KBM-7 (cell line): ENCODE measurements around the gene GLT1D1.

Experiments used
- DNase-seq: peaks from one replicate; pipeline ENCODE4 v3.0.0-alpha.2; 2015
- in situ Hi-C: fragments of 300-500 bp; cut with MboI; formaldehyde crosslinking; loops from 2 replicates; pipeline ENCODE4 v1.14.3; 2020; ENCODE audit warnings: low sequenced_read_pairs, low pct_unique_long_range_greater_than_20kb, mixed read lengths

Gene GLT1D1

DNA sequence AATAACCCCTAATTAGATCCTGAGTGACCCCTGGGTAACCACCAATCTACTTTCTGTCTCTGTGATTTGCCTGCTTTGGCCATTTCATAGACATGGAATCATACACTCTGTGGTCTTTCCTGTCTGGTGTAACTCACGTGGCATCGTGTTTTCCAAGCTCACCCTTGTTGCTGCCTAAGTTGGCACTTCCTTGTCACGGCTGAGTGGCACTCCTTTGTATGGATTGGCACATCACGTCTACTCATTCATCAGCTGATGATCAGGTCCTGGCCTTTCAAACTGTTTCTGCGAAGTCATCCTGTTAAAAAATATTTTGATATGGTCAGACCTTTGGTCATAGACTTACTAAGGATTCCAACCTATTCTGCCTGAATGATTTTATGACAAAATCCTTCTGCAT is 87.7 kb downstream of the GLT1D1 start:
- DNase-seq, result no peak
- in situ Hi-C loops, result no loop called here

DNA sequence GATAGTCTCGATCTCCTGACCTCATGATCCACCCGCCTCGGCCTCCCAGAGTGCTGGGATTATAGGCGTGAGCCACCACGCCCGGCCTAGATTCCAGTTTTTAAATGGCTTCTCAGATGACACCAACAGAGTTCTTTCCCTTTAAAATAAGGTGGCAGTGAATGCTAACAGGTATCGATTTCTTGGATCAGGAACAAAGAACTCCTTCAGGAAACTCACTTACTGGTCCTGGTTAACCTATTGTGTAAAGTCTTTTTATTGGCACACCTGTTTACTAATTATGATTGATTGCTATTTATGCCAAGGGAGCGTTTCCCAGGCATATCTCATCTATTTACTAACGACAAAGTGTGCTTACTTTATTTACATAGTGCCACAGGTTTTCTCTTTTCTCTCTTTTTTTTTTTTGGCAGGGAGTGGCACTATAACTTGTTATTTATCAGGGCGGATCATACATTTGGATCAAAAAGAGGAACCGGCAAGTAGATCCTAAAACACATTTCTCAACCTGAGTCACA is 89.7 kb downstream of the GLT1D1 start:
- no peak for DNase-seq
- in situ Hi-C loops, result no loop called here

DNA sequence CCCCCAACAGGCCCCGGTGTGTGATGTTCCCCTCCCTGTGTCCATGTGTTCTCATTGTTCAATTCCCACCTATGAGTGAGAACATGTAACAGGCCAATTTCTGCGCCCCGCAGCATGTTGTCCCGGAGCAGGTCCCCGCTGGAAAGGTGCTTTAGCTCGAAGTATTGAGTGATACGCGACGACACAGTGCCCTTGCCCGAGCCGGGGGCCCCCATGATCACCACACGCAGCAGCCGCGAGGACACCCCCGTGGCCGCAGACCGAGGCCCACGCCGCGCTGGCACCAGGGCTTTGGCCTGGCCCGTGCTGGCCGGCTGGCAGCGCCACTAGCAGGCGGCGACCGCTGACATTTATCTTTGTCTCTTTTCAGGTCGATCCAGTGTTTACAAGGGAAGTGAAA is 91.7 kb downstream of the GLT1D1 start:
- no peak for DNase-seq
- in situ Hi-C loops, result no loop called here

DNA sequence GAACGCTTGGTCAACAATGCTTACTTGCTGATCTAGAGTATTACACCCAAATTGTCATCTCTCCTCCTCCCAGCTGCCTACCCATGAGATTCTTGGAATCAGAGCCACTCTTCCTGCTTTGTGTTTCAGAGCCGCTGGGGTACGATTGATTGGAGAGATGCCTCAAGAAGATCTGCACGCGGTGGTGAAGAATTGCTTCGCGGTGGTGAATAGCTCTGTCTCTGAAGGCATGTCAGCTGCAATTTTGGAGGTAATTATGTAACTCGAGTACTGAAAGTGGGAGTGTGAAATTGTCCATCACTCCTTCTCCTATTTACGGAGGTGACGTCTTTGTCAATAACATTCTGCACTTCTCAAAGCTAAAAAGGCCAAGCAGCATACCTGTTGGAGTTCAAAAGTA is 93.9 kb downstream of the GLT1D1 start:
- DNase-seq, result no peak
- in situ Hi-C loops, result no loop called here

DNA sequence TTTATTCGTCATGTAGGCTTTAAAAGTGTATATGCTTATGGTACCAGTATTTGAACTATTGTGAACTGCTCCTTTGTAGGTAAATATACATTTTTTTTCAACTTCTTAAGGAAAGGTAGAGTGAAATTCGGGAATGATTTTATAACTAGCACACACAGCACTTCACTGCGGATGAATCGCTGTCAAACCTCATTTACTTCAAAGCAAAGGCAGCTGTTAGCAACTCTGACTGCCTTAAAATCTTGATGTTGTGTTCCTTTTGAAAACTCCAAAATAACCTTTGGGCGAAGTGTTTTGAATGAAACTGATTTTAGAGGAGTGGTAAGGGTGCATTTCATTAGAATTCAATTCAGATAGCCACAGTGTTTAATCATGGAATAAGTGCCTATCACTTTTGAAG is 95.8 kb downstream of the GLT1D1 start:
- in situ Hi-C loops, result no loop called here
- no peak for DNase-seq

DNA sequence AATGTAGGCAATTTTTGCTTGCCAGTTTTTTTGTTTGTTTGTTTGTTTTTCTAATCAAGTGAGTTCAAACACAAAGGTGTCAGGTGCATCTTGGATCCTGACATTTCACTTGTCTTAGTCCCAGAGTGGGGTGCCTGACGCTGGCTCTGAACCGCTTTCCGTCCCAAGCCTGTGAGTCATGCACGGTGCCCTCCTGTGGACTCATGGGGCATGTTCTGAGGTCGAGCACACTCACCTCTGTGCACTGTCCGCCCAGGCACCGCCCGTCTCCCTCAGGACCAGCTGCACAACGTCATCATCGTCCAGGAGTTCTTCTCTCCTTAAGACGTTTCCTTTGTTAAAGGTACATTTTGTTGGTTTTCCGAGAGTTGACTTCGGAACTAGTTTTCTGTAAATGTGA is 98.2 kb downstream of the GLT1D1 start:
- no peak for DNase-seq
- in situ Hi-C loops, result no loop called here

DNA sequence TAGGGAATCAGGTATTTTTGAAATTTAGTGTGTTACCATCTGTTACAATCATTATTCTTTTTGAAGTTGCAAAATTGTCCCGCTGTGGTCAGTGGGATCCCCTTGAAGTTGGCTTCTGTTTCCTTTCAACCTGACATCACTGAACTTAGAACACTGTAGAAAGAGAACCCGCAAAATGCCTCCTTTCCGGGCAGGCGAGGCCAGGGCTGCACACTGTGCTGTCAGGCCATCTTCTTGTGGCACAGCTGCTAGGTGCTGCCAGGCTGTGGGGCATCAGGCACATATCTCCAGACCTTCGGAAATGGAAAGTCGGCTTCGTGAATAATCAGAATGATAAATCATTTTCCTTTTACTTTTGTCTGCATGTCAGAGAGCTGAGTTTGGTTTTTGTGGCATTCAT is 103.5 kb downstream of the GLT1D1 start:
- in situ Hi-C loops, result no loop called here
- no peak for DNase-seq

DNA sequence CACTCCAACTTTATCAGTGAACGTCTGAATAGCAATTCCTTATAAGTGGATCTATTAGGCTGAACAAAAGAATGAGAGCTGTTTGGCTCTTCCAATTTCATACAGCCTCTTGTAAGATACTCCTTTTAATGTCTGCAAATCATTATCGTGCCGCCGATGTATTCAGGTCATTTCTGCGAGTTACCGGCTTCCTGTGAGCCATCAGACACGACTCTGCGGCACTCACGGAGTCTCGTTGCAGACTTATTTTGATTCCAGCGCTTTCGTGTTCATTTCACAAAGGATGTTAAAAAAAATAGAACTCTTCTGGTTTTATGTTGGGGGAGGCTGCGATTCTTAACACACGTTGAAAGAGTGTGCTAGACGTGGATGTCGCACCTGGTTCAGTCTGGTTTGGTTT is 106.6 kb downstream of the GLT1D1 start:
- in situ Hi-C loops, result no loop called here
- no peak for DNase-seq

DNA sequence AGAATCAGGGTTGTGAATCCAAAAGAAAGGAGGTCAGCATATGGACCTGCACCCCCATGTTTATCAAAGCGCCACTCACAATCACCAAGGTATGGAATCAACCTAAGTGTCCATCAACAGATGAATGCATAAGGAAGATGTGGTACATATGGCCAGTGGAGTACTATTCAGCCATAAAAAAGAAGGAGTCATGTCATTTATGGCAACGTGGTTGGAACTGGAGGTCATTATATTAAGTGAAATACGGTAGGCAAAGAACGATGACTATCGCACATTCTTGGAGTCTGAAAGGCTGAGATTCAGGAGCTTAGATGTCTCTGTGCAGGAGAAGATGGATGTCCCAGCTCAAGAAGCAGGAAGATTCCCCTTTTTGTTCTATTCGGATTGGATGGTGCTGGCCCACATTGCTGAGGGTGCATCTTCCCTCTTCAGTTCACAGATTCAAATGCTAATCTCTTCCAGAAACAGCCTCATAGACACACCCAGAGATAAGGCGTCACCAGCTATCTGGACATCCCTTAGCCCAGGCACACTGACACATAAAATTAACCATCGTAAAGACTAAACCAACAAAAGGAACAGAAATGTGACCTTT is 108.1 kb downstream of the GLT1D1 start:
- in situ Hi-C loops, result no loop called here
- DNase-seq, result no peak

DNA sequence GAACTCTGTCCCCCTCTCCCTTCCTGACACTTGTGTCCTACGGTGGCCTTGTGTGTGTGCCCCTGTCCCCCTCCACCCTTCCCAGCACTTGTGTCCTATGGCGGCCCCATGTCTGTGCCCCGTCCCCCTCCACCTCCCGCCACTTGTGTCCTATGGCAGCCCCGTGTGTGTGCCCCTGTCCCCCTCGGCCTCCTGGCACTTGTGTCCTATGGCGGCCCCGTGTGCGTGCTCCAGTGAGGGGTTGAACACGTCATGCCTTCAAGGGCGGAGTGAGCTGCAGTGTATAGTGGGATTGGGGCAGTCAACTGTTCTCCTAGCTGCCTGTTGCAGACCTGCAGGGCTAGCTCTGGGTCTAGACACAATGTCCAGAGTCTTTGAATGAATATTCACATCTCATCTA is 108.7 kb downstream of the GLT1D1 start:
- no peak for DNase-seq
- in situ Hi-C loops, result no loop called here

DNA sequence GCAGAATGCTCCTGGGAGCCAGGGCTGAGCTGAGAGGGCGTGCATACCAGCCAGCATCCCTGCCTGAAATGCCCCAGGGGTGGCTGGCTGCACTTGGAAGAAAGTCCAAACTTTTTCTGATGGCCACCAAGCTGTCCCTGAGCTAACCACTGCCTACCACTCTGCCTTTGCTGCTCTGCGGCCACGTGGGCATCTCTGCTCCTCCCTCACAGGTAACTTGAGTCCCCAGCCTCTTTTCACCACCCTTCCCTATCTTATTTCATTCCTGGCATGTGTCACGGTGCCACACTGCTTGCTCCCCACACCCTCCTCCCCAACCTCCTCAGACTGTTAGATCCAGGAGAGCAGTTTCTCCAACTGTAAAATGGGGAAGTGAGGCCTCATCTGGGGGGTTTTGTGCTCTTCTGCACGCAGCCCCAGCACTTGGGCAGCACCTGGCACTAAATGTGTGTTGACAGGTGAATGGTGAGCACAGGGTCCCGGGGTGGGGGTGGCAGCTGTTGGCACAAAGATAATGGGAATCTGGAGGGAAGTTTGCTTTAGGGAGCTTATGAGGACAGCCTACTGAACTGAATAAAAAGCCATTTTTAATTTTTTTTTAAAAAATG is 113.0 kb downstream of the GLT1D1 start:
- in situ Hi-C loops, result no loop called here
- DNase-seq, result no peak

DNA sequence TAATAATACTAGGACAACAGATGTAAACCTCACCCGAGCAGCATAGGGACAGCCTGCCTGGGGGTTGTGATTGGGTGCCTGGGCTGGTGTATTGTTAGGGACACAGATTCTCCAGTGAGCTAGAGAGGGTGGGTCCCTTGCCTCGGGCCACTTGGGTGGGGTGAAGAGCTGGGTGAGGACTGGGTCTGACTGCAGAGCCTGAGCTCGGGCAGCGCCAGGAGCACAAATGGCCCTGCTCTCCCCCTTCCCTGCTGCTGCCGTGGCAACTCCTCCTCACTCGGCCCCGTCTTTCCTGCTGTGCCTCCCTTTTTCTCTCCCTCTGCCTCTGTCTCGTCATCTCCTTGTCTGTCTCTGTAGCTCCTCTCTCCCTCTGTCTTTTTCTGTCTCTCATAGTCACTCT is 115.4 kb downstream of the GLT1D1 start:
- in situ Hi-C loops, result no loop called here
- DNase-seq, result no peak

DNA sequence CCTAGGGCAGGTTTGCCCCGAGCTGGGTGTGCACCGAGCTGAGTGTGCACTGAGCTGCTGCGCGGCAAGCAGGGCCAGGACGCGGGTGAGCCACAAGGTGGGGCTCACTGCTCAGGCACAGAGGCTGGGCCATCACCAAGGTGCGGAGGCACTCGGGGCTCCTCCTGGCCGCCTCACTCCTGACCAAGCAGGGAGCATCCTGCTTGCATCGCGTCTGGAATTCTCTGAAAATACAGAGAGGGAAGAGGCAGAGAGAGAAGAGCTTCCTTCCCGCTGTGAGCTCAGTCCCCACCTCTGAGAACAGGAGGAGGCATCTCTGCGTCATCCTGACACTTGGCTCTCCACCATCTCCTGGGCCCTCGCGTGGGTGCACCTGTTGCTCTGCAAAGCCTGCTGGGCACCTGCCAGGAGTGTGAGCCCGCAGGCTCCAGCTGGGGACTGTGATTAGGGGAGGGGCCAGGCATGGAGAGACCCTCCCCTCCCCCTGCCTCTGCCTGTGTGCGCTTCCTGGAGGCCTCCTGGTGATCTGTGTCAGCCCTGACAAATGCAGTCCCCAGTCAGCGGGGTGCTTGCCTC is 116.3 kb downstream of the GLT1D1 start:
- no peak for DNase-seq
- in situ Hi-C loops, result no loop called here

DNA sequence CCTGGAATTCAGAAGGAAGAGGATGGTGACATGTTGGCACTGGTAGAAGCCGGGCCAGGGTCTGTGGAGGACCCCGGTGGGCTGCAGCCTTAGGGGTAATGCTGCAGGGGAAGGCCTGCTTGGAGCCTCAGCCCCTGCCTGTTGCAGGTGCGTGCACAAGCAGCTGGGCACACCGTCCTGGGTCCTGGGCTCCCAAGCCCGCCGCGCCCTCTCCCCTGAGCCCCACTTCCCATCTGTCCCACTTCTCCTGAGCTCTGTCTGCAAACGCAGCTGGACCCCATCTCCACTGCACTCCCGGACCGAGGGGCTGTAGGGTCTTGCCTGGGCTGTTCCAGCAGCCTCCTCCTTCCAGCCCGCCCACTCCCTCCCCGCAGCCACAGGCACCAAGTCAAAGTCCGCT is 116.8 kb downstream of the GLT1D1 start:
- no peak for DNase-seq
- in situ Hi-C loops, result no loop called here

DNA sequence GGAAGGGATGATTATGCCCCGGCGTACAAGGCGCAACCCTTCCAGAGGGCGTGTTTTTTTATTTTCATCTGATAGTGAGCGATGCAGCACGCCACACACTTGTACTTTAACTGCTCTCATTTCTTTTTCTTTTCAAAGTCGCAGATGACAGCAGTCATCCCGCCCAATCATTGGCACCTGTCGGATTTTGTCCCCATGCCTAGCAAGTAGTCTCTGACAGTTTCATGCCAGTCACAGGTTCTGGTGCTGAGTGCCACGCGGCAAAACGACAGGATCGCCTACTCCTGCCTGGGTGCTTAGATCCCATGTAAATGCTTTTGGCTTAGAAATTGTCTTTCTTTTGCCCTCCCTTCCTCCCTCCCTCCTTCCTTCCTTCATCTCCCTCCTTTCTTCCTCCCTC is 117.7 kb downstream of the GLT1D1 start:
- in situ Hi-C loops, result no loop called here
- DNase-seq, result no peak

DNA sequence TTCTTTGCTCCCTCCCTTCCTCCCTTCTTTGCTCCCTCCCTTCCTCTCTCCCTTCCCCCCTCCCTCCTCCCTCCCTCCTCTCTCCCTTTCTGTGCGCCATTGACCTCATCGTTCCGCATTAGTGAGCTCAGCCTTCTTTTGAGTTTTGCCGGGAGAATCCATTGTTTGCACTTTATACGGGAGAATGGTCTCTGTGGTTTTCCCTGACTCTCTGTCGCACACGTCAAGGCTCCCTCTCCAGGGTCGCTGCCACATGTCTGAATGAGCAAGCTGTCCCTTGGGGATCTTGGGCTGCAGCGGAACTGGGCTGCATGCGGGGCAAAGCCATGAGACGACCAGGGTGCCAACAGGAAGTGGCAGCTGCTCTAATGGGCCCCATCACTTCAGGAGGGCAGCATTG is 118.5 kb downstream of the GLT1D1 start:
- no peak for DNase-seq
- in situ Hi-C loops, result no loop called here

DNA sequence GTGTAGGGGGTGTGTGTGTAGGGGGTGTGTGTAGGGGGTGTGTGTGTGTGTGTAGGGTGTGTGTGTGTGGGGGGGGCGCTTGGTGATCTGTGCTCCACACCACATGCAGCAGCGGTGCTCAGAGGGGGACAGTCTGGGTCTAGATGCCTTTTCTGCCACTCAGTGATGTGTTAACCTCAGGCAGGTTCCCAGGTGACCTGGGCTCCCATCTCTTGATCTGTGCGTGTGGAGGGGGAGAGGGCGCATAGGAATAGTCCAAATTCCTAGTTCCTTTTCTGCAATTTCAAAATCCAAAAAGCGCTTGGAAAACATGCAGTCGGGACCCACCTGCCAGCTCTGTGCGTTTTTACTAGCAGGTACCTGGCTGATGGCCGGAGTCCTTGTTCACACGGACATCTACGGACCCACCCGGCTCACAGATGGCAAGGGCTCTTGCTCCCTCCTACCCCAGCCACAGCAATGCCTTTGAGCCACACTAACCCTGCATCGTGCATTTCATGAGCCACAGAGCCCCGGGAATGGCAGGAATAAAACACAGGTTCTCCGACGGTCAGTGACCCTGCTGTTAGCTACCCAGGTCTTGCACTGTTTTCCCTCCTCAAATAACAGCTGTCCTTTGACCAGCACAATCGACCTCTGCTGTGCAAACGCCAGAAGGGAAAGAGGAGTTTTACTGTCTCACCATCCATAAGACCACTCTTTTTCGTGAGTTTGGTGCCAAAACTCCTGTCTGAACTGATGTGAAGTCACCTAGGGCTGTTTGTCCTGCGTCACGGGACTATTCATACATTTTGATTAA is 120.8 kb downstream of the GLT1D1 start:
- no peak for DNase-seq
- in situ Hi-C loops, result no loop called here

DNA sequence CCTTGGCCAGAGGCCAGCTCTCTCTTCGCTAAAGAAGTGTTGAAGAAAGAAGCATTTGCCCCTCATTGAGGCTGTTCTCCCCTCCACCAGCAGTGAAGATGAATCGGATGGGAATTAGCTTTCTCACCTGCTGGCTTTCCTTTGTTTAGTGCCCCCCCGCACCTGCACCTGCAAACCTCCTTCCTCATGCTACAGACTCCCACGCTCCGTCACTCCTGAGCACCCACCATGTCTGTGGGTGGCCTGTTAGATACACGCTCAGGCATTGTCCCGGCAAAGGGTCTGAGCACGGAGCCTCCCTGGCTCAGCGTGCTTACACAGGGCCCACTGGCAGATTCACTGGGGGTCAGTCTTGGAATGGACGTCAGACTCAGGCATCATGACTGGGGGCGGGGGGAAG is 121.6 kb downstream of the GLT1D1 start:
- DNase-seq, result no peak
- in situ Hi-C loops, result no loop called here

DNA sequence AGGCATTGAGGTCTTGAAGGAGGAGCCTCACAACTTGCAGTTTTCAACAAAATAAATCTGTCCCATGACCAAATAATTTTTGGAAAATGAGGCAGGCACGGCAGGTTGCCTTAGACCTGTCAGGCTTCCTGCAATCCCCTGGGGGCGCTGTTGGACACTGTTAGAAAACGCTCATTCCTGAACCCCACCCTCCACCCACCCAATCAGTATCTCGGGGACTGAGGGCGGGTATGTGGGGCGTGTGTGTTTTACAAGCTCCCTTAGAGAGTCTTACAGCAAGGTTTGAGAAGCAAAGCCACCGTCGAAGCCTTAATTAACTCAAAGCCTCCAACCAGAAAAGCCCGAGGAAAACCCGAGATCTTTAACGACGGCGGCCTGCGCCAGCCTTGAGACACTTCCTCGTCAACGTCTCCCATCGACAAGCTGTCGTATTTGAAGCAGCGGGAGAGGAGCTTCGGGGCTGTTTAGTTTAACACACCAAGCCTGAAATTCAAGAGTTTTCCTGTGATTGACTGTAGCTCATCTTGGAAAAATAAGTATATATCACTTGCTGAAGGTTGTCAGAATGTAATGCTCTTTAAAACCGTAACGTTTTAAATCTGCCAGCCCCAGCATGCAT is 123.0 kb downstream of the GLT1D1 start:
- DNase-seq, result peak; percentile 36
- in situ Hi-C loops, result no loop called here

DNA sequence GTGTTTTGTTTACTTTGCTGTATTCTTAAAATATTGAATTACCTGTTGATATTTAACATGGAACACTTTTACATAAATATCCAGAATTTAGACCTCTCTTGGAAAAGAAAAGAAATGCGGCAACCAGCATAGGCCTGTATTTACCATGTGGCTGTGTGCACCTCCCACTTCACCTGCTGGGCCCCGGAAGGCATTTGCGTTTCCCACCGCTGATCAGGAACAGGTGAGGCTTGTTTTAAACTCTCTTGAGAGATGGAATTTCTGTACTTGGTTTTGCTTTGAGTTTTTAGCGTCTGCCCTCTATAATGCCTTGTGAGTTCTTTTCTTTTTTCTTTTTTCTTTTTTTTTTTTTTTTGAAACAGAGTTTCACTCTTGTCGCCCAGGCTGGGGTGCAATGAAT is 124.2 kb downstream of the GLT1D1 start:
- in situ Hi-C loops, result no loop called here
- DNase-seq, result no peak
